Esophagus muscularis mucosa (tissue), 4 donors: ENCODE measurements around the gene ARHGAP32.
"Not testable (repeated sequence)": the region's sequence is repeated elsewhere in the genome, so short reads cannot be mapped to it uniquely, and the experiment has no call there.

Experiments used
- EP300 ChIP-seq: sonication (generic); formaldehyde crosslinking; IDR thresholded peaks from one replicate; pipeline ENCODE4 v1.6.1; 2017; ENCODE audit warnings: antibody characterized with exemption
- POLR2A ChIP-seq: fragments of 450-650 bp; IDR thresholded peaks from one replicate; pipeline ENCODE4 v1.6.1; 2017; ENCODE audit warnings: antibody characterized with exemption, moderate library complexity, mild to moderate bottlenecking, low read depth
- POLR2AphosphoS5 ChIP-seq, 2 donors: sonication (generic); formaldehyde crosslinking; IDR thresholded peaks; one replicate each; pipeline ENCODE4 v1.6.1; 2017; ENCODE audit warnings: antibody characterized with exemption in 2 of 2
- TF ChIP-seq, protein P1 (sequence below), 3 experiments: fragments of 200-600 bp in 2 of 3; fragments of 450-650 bp in 1 of 3; sonication (generic) in 2 of 3; IDR thresholded peaks; one replicate each; pipeline ENCODE4 v1.5.1; 2017 to 2019; ENCODE audit warnings: antibody characterized with exemption in 3 of 3, mild to moderate bottlenecking in 2 of 3, moderate library complexity in 1 of 3

DNA sequence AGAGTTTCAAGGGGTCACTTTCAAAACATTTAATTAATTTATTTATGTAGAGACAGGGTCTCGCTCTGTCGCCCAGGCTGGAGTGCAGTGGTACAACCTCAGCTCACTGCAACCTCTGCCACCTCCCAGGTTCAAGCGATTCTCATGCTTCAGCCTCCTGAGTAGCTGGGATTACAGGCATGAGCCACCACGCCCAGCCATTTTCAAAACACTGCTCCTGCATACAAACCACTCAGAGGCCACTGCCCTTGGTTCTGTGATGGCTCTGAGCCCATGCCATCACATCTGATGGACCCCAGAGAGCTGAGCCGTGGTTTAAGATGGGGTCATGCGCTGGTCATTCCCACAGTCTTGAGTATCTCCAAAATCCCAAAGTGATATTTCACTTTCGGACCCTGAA is 272.5 kb downstream of the ARHGAP32 start:
- not testable (repeated sequence) for TF ChIP-seq POLR2A; POLR2AphosphoS5 (IDR thresholded peaks at IDR 0.05); EP300
- TF ChIP-seq, protein P1, sequence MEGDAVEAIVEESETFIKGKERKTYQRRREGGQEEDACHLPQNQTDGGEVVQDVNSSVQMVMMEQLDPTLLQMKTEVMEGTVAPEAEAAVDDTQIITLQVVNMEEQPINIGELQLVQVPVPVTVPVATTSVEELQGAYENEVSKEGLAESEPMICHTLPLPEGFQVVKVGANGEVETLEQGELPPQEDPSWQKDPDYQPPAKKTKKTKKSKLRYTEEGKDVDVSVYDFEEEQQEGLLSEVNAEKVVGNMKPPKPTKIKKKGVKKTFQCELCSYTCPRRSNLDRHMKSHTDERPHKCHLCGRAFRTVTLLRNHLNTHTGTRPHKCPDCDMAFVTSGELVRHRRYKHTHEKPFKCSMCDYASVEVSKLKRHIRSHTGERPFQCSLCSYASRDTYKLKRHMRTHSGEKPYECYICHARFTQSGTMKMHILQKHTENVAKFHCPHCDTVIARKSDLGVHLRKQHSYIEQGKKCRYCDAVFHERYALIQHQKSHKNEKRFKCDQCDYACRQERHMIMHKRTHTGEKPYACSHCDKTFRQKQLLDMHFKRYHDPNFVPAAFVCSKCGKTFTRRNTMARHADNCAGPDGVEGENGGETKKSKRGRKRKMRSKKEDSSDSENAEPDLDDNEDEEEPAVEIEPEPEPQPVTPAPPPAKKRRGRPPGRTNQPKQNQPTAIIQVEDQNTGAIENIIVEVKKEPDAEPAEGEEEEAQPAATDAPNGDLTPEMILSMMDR (IDR thresholded peaks at IDR 0.05): not testable (repeated sequence)
